IMR-90 (cell line): Measurements from ENCODE around the gene TSKU. TPM values are rescaled to one million over a fixed set of nuclear protein-coding genes. Genes with fewer than 3 reads are reported as not detected.

Experiments
- ATAC-seq: fragments of 200-7000 bp; cut with Tn5 transposase; 2 replicates; pipeline ENCODE4 v1.9.1; 2020; ENCODE audit warnings: low read depth, mild to moderate bottlenecking, moderate library complexity
- BruUV-seq: library from RNA; stranded (reverse); fragments of 400-500 nt; replicated peaks from 2 replicates; lab custom pipeline; 2021; lab: Mats Ljungman, UMichigan
- CTCF ChIA-PET: fragments of 300-600 bp; formaldehyde crosslinking; extraction: SDS; loops from one replicate; lab custom pipeline; 2021; ENCODE audit warnings: antibody characterized with exemption; lab: Yijun Ruan, JAX
- POLR2A ChIA-PET: fragments of 300-600 bp; sonication (Branson Sonifier 250); formaldehyde crosslinking; loops from one replicate; lab custom pipeline; 2022; ENCODE audit warnings: antibody characterized with exemption; ENCODE audit not compliant: unreplicated experiment; lab: Charles Lee
- DNase-seq: peaks from one replicate; pipeline ENCODE4 v3.0.0; 2013
- H2AFZ ChIP-seq: replicated peaks from 2 replicates; pipeline ENCODE3; 2013; ENCODE audit warnings: low read length, mild to moderate bottlenecking; ENCODE audit not compliant: poor library complexity
- H2AK5ac ChIP-seq: 2 replicates; pipeline ENCODE4 v1.6.1; 2013; ENCODE audit warnings: low read depth, low read length, inconsistent platforms
- H2AK9ac ChIP-seq: replicated peaks from 2 replicates; pipeline ENCODE3; 2013; ENCODE audit warnings: mild to moderate bottlenecking, low read depth, low read length, moderate library complexity; ENCODE audit not compliant: poor library complexity
- H2BK120ac ChIP-seq: 2 replicates; pipeline ENCODE4 v1.6.1; 2013; ENCODE audit warnings: low read depth, low read length, inconsistent platforms
- H2BK15ac ChIP-seq: 3 replicates; pipeline ENCODE4 v1.6.1; 2013; ENCODE audit warnings: low read depth, low read length, inconsistent platforms
- H2BK20ac ChIP-seq: 2 replicates; pipeline ENCODE4 v1.6.1; 2013; ENCODE audit warnings: low read depth, mild to moderate bottlenecking, inconsistent platforms, low read length, moderate library complexity
- H2BK5ac ChIP-seq: 2 replicates; pipeline ENCODE4 v1.6.1; 2013; ENCODE audit warnings: mild to moderate bottlenecking, low read depth, low read length, inconsistent platforms; ENCODE audit not compliant: poor library complexity, severe bottlenecking
- H3K14ac ChIP-seq: replicated peaks from 2 replicates; pipeline ENCODE4 v1.6.1; 2013; ENCODE audit warnings: low read depth, low read length, inconsistent platforms
- H3K18ac ChIP-seq: 2 replicates; pipeline ENCODE4 v1.6.1; 2013; ENCODE audit warnings: low read depth, low read length, control low read depth
- H3K23ac ChIP-seq: 2 replicates; pipeline ENCODE4 v1.6.1; 2013; ENCODE audit warnings: low read depth, low read length, inconsistent platforms
- H3K27ac ChIP-seq: 2 replicates; pipeline ENCODE4 v1.5.1; 2013; ENCODE audit warnings: mild to moderate bottlenecking, control low read depth, low read length; ENCODE audit not compliant: insufficient read depth
- H3K27me3 ChIP-seq: 2 replicates; pipeline ENCODE4 v1.6.1; 2013; ENCODE audit warnings: low read length; ENCODE audit not compliant: control insufficient read depth, insufficient read depth
- H3K36me3 ChIP-seq: 2 replicates; pipeline ENCODE4 v1.6.1; 2013; ENCODE audit warnings: low read length, mixed read lengths; ENCODE audit not compliant: control insufficient read depth, insufficient read depth
- H3K4ac ChIP-seq: 2 replicates; pipeline ENCODE4 v1.6.1; 2013; ENCODE audit warnings: low read depth, low read length, inconsistent platforms
- H3K4me1 ChIP-seq: 2 replicates; pipeline ENCODE4 v1.6.1; 2013; ENCODE audit warnings: low read length, mixed read lengths; ENCODE audit not compliant: control insufficient read depth, insufficient read depth
- H3K4me2 ChIP-seq: 2 replicates; pipeline ENCODE4 v1.6.1; 2013; ENCODE audit warnings: low read depth, mild to moderate bottlenecking, control low read depth, low read length, moderate library complexity
- H3K4me3 ChIP-seq: 2 replicates; pipeline ENCODE4 v1.5.1; 2013; ENCODE audit warnings: low read depth, mild to moderate bottlenecking, control low read depth, low read length, moderate library complexity; ENCODE audit not compliant: insufficient read depth
- H3K56ac ChIP-seq: 2 replicates; pipeline ENCODE4 v1.6.1; 2013; ENCODE audit warnings: low read length, inconsistent platforms; ENCODE audit not compliant: insufficient read depth; ENCODE audit errors: extremely low read depth
- H3K79me1 ChIP-seq, 2 experiments: 2 replicates each; pipeline ENCODE4 v1.6.1; 2013; ENCODE audit warnings: low read length in 2 of 2, inconsistent platforms in 1 of 2, low read depth in 1 of 2
- H3K9ac ChIP-seq: 2 replicates; pipeline ENCODE4 v1.6.1; 2013; ENCODE audit warnings: low read depth, low read length, control low read depth
- H3K9me1 ChIP-seq: 2 replicates; pipeline ENCODE4 v1.6.1; 2013; ENCODE audit warnings: low read length, inconsistent platforms; ENCODE audit not compliant: insufficient read depth
- H3K9me3 ChIP-seq: 2 replicates; pipeline ENCODE4 v1.6.1; 2013; ENCODE audit warnings: low read length; ENCODE audit not compliant: control insufficient read depth, insufficient read depth
- H4K20me1 ChIP-seq: 2 replicates; pipeline ENCODE4 v1.6.1; 2013; ENCODE audit warnings: low read length, inconsistent platforms; ENCODE audit not compliant: insufficient read depth
- H4K5ac ChIP-seq: 2 replicates; pipeline ENCODE4 v1.6.1; 2013; ENCODE audit warnings: mild to moderate bottlenecking, low read depth, low read length, control low read depth
- H4K8ac ChIP-seq, 2 experiments: 2 replicates each; pipeline ENCODE4 v1.6.1; 2013; ENCODE audit warnings: low read depth in 2 of 2, low read length in 2 of 2, control low read depth in 1 of 2, inconsistent platforms in 1 of 2
- H4K91ac ChIP-seq: 2 replicates; pipeline ENCODE4 v1.6.1; 2013; ENCODE audit warnings: low read depth, low read length, inconsistent platforms; ENCODE audit not compliant: insufficient read depth
- BHLHE40 ChIP-seq: fragments of 150-350 bp; IDR thresholded peaks from 2 replicates; pipeline ENCODE4 v1.6.1; 2016; ENCODE audit warnings: mild to moderate bottlenecking, low read depth, low read length
- CEBPB ChIP-seq: IDR thresholded peaks from 2 replicates; pipeline ENCODE4 v1.6.1; 2012; ENCODE audit warnings: low read depth, low read length, improper control_type of control experiment
- CHD1 ChIP-seq: IDR thresholded peaks from 2 replicates; pipeline ENCODE4 v1.6.1; 2012; ENCODE audit warnings: low read depth, low read length, improper control_type of control experiment
- MAFK ChIP-seq: IDR thresholded peaks from 2 replicates; pipeline ENCODE4 v1.6.1; 2012; ENCODE audit warnings: low read depth, low read length, improper control_type of control experiment
- MAZ ChIP-seq: IDR thresholded peaks from 2 replicates; pipeline ENCODE4 v1.6.1; 2012; ENCODE audit warnings: low read depth, mild to moderate bottlenecking, low read length, improper control_type of control experiment, moderate library complexity, borderline replicate concordance
- MXI1 ChIP-seq: IDR thresholded peaks from 2 replicates; pipeline ENCODE4 v1.6.1; 2012; ENCODE audit warnings: low read depth, mild to moderate bottlenecking, low read length, moderate library complexity, borderline replicate concordance
- NFE2L2 ChIP-seq: fragments of 150-350 bp; IDR thresholded peaks from 2 replicates; pipeline ENCODE4 v1.6.1; 2016; ENCODE audit warnings: low read depth, mild to moderate bottlenecking, low read length
- RAD21 ChIP-seq: IDR thresholded peaks from 2 replicates; pipeline ENCODE4 v1.6.1; 2012; ENCODE audit warnings: low read length, improper control_type of control experiment
- RCOR1 ChIP-seq: IDR thresholded peaks from 2 replicates; pipeline ENCODE4 v1.6.1; 2012; ENCODE audit warnings: mild to moderate bottlenecking, low read length, improper control_type of control experiment; ENCODE audit not compliant: insufficient replicate concordance
- RFX5 ChIP-seq: IDR thresholded peaks from 2 replicates; pipeline ENCODE4 v1.8.0; 2012; ENCODE audit warnings: low read depth, mild to moderate bottlenecking, low read length, moderate library complexity
- SMC3 ChIP-seq: fragments of 150-350 bp; IDR thresholded peaks from 2 replicates; pipeline ENCODE4 v1.6.1; 2016; ENCODE audit warnings: low read depth, mild to moderate bottlenecking, antibody characterized with exemption, low read length, moderate library complexity
- WGBS, 2 experiments: methylation state at CpG; one replicate each; pipeline versions ENCODE4 v1.1.5 to v1.1.7; 2013; ENCODE audit warnings: missing lambda C conversion rate in 2 of 2; ENCODE audit not compliant: insufficient read length in 1 of 2; ENCODE audit errors: extremely low coverage in 2 of 2; 5-methylcytosine and 5-hydroxymethylcytosine counted together
- dilution Hi-C: fragments of 300-500 bp; cut with HindIII; formaldehyde crosslinking; loops from one replicate; pipeline ENCODE4 v1.14.3; 2018; ENCODE audit warnings: low sequenced_read_pairs; ENCODE audit not compliant: unreplicated experiment
- in situ Hi-C: fragments of 300-500 bp; cut with MboI; formaldehyde crosslinking; loops from 3 replicates; pipeline ENCODE4 v1.14.3; 2019; ENCODE audit warnings: low sequenced_read_pairs, inconsistent platforms, mixed read lengths
- intact Hi-C: fragments of 100-400 bp; cut with micrococcal nuclease; formaldehyde crosslinking; loops from 2 replicates; pipeline ENCODE4 v1.10.0; 2022
- polyA plus RNA-seq, 3 experiments: library from polyadenylated mRNA; depleted of rRNA; stranded (reverse); fragments of >200 nt; gene quantifications; 2 replicates each; pipeline ENCODE4 v1.2.3, GENCODE V29; 2012; ENCODE audit warnings: low replicate concordance in 1 of 3
- total RNA-seq: library from RNA; depleted of rRNA; stranded (reverse); fragments of >200 nt; gene quantifications from 2 replicates; pipeline ENCODE4 v1.2.3, GENCODE V29; 2012
- TF ChIP-seq, protein P1 (sequence below): fragments of 150-350 bp; IDR thresholded peaks from 2 replicates; pipeline ENCODE4 v1.6.1; 2016; ENCODE audit warnings: low read depth, mild to moderate bottlenecking, low read length, moderate library complexity, borderline replicate concordance
- TF ChIP-seq, protein P2 (sequence below): fragments of 150-350 bp; IDR thresholded peaks from 2 replicates; pipeline ENCODE4 v1.6.1; 2017; ENCODE audit warnings: mild to moderate bottlenecking, antibody characterized with exemption, low read length, low read depth
- TF ChIP-seq, protein P3 (sequence below): conservative IDR thresholded peaks from 2 replicates; pipeline ENCODE4 v1.5.1; 2012; ENCODE audit warnings: mild to moderate bottlenecking, low read depth, low read length, improper control_type of control experiment

The TSKU gene
- total and polyA plus RNA-seq, 2 of the 4 experiments (the other 2 are of a cell fraction): 6.8 to 26.6 TPM

- no peak overlapping the region for H3K4me2 ChIP-seq
- H3K56ac ChIP-seq: no peak overlapping the region
- H2AK9ac ChIP-seq: no peak overlapping the region
- no CpG with 5 or more reads among the region's 5 CpGs for WGBS, 2 experiments
- H3K27ac ChIP-seq: no peak overlapping the region
- intact Hi-C loops: no loop called here
- POLR2A ChIA-PET: no interaction called here
- H3K27me3 ChIP-seq: peaks cover 54% of the 10 kb centered on the region
- H3K79me1 ChIP-seq: no peaks in the 10 kb centered on the region
- ATAC-seq: peak; percentile 76
- H2BK120ac ChIP-seq: no peak overlapping the region
- H4K91ac ChIP-seq: no peak overlapping the region
- H4K8ac ChIP-seq: no peak overlapping the region
- H3K9me3 ChIP-seq: no peaks in the 10 kb centered on the region
- no peak overlapping the region for H3K23ac ChIP-seq
- DNase-seq: peak; percentile 68
- no peak overlapping the region for H3K18ac ChIP-seq
- no peak overlapping the region for H2BK20ac ChIP-seq
- CTCF ChIA-PET: interaction anchor here (1.5 kb wide), 1 partner anchor 83 kb away, joined by 3 read pairs; no protein-coding TSS in a partner anchor
- TF ChIP-seq BHLHE40 (no peak), MAFK (no peak), NFE2L2 (no peak), SMC3 (no peak), RFX5 (no peak), CHD1 (no peak), RAD21 (no peak), CEBPB (no peak), MXI1 (no peak), MAZ (no peak), RCOR1 (no peak)
- TF ChIP-seq, protein P1, sequence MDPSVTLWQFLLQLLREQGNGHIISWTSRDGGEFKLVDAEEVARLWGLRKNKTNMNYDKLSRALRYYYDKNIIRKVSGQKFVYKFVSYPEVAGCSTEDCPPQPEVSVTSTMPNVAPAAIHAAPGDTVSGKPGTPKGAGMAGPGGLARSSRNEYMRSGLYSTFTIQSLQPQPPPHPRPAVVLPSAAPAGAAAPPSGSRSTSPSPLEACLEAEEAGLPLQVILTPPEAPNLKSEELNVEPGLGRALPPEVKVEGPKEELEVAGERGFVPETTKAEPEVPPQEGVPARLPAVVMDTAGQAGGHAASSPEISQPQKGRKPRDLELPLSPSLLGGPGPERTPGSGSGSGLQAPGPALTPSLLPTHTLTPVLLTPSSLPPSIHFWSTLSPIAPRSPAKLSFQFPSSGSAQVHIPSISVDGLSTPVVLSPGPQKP: no peak
- TF ChIP-seq, protein P2, sequence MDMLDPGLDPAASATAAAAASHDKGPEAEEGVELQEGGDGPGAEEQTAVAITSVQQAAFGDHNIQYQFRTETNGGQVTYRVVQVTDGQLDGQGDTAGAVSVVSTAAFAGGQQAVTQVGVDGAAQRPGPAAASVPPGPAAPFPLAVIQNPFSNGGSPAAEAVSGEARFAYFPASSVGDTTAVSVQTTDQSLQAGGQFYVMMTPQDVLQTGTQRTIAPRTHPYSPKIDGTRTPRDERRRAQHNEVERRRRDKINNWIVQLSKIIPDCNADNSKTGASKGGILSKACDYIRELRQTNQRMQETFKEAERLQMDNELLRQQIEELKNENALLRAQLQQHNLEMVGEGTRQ: no peak
- TF ChIP-seq, protein P3, sequence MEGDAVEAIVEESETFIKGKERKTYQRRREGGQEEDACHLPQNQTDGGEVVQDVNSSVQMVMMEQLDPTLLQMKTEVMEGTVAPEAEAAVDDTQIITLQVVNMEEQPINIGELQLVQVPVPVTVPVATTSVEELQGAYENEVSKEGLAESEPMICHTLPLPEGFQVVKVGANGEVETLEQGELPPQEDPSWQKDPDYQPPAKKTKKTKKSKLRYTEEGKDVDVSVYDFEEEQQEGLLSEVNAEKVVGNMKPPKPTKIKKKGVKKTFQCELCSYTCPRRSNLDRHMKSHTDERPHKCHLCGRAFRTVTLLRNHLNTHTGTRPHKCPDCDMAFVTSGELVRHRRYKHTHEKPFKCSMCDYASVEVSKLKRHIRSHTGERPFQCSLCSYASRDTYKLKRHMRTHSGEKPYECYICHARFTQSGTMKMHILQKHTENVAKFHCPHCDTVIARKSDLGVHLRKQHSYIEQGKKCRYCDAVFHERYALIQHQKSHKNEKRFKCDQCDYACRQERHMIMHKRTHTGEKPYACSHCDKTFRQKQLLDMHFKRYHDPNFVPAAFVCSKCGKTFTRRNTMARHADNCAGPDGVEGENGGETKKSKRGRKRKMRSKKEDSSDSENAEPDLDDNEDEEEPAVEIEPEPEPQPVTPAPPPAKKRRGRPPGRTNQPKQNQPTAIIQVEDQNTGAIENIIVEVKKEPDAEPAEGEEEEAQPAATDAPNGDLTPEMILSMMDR: no peak
- H4K5ac ChIP-seq: no peak overlapping the region
- no peak overlapping the region for H2AK5ac ChIP-seq
- no TSS peak for BruUV-seq
- H4K20me1 ChIP-seq: no peaks in the 10 kb centered on the region
- H3K4me1 ChIP-seq: peaks cover 5% of the 10 kb centered on the region; the same call in 1 of the 2 replicates
- H2BK5ac ChIP-seq: no peak overlapping the region
- 0 out of 2 replicates have a peak, but pooled peaks cover 3% of the 10 kb centered on the region for H3K9me1 ChIP-seq
- no peak overlapping the region for H3K14ac ChIP-seq
- in situ Hi-C loops: no loop called here
- no peak overlapping the region for H3K9ac ChIP-seq
- no peaks in the 10 kb centered on the region for H3K36me3 ChIP-seq
- H2AFZ ChIP-seq: no peak overlapping the region
- no peak overlapping the region for H3K4ac ChIP-seq
- H2BK15ac ChIP-seq: no peak overlapping the region
- dilution Hi-C loops: no loop called here
- no peak overlapping the region for H3K4me3 ChIP-seq
Measured at GRCh38 chr11:76835928-76836612, 52.9 kb downstream of the TSKU start.
